Keratinocyte (primary cell): ENCODE measurements around the gene ALKAL2. TPM values are rescaled to one million over a fixed set of nuclear protein-coding genes. Genes with fewer than 3 reads are reported as not detected.

Experiments used
- DNase-seq: peaks from one replicate; pipeline ENCODE4 v3.0.0-alpha.2; 2011; ENCODE audit warnings: low read depth, missing footprints, low spot score
- FAIRE-seq: peaks from 2 replicates; lab custom pipeline; 2011; peaks lifted over from hg19 to GRCh38; lab: Jason Lieb, UNC
- H2AFZ ChIP-seq: 2 replicates; pipeline ENCODE4 v1.6.0; 2012; ENCODE audit warnings: low read length, control low read depth, inconsistent platforms; ENCODE audit not compliant: control insufficient read depth
- H3K27ac ChIP-seq: 2 replicates; pipeline ENCODE4 v1.5.1; 2011; ENCODE audit warnings: low read length; ENCODE audit not compliant: control insufficient read depth, insufficient read depth
- H3K27me3 ChIP-seq: 3 replicates; pipeline ENCODE4 v1.6.0; 2011; ENCODE audit warnings: low read length; ENCODE audit not compliant: control insufficient read depth, insufficient read depth; ENCODE audit errors: extremely low read depth
- H3K36me3 ChIP-seq, 2 experiments: 2 replicates in 1 of 2; 3 replicates in 1 of 2; pipeline ENCODE4 v1.5.1; 2011; ENCODE audit warnings: low read length in 2 of 2, mild to moderate bottlenecking in 1 of 2; ENCODE audit not compliant: control insufficient read depth in 2 of 2, insufficient read depth in 2 of 2; ENCODE audit errors: extremely low read depth in 1 of 2
- H3K4me1 ChIP-seq: 3 replicates; pipeline ENCODE4 v1.5.1; 2011; ENCODE audit warnings: low read length; ENCODE audit not compliant: control insufficient read depth, insufficient read depth; ENCODE audit errors: extremely low read depth
- H3K4me2 ChIP-seq: 3 replicates; pipeline ENCODE4 v1.6.0; 2011; ENCODE audit warnings: low read depth, low read length; ENCODE audit not compliant: control insufficient read depth, insufficient read depth; ENCODE audit errors: extremely low read depth
- H3K4me3 ChIP-seq, 3 experiments: fragments of 200-600 bp in 1 of 3; sonication (generic) in 1 of 3; 2 replicates in 2 of 3; 3 replicates in 1 of 3; pipeline ENCODE4 v1.5.1; 2011 to 2016; ENCODE audit warnings: low read length in 3 of 3, mild to moderate bottlenecking in 3 of 3, control low read depth in 2 of 3, inconsistent platforms in 1 of 3, low read depth in 1 of 3, mixed read lengths in 1 of 3, mixed run types in 1 of 3, moderate library complexity in 1 of 3; ENCODE audit not compliant: control insufficient read depth in 2 of 3, insufficient read depth in 2 of 3; ENCODE audit errors: extremely low read depth in 1 of 3
- H3K79me2 ChIP-seq: 2 replicates; pipeline ENCODE4 v1.6.0; 2012; ENCODE audit warnings: low read length; ENCODE audit not compliant: control insufficient read depth, insufficient read depth
- H3K9ac ChIP-seq: 3 replicates; pipeline ENCODE4 v1.6.0; 2011; ENCODE audit warnings: low read length; ENCODE audit not compliant: control insufficient read depth, insufficient read depth; ENCODE audit errors: extremely low read depth
- H3K9me1 ChIP-seq: 3 replicates; pipeline ENCODE4 v1.6.0; 2011; ENCODE audit warnings: low read length; ENCODE audit not compliant: control insufficient read depth, insufficient read depth; ENCODE audit errors: extremely low read depth
- H3K9me3 ChIP-seq: 2 replicates; pipeline ENCODE4 v1.5.1; 2012; ENCODE audit warnings: low read depth, low read length; ENCODE audit not compliant: control insufficient read depth
- H4K20me1 ChIP-seq: 3 replicates; pipeline ENCODE4 v1.6.0; 2011; ENCODE audit warnings: low read length; ENCODE audit not compliant: control insufficient read depth, insufficient read depth; ENCODE audit errors: extremely low read depth
- CTCF ChIP-seq, 3 experiments: IDR thresholded peaks in 1 of 3; conservative IDR thresholded peaks in 1 of 3; optimal IDR thresholded peaks in 1 of 3; 2 replicates in 2 of 3; 3 replicates in 1 of 3; pipeline versions ENCODE3 to v1.5.1; 2011; ENCODE audit warnings: low read length in 3 of 3, mild to moderate bottlenecking in 3 of 3, moderate library complexity in 2 of 3, control low read depth in 1 of 3, inconsistent platforms in 1 of 3; ENCODE audit not compliant: insufficient read depth in 2 of 3; ENCODE audit errors: extremely low read depth in 1 of 3
- EZH2 ChIP-seq: IDR thresholded peaks from one replicate; pipeline ENCODE4 v1.6.1; 2012; ENCODE audit warnings: inconsistent platforms, mild to moderate bottlenecking, low read length, moderate library complexity
- dilution Hi-C: fragments of 300-500 bp; cut with MboI; formaldehyde crosslinking; loops from one replicate; pipeline ENCODE4 v1.7.0; 2020; ENCODE audit warnings: low sequenced_read_pairs; ENCODE audit not compliant: extremely low pct_ligation_motif_present
- polyA plus RNA-seq, 5 experiments: library from polyadenylated mRNA; depleted of rRNA in 3 of 5; stranded (reverse) in 3 of 5; stranded (forward) in 1 of 5; unstranded in 1 of 5; fragments of >200 nt; gene quantifications; 1 replicate in 1 of 5; 2 replicates in 3 of 5; 3 replicates in 1 of 5; pipeline versions ENCODE4 v1.2.1 to v1.2.3, GENCODE V29; 2011 to 2012; ENCODE audit warnings: missing spikeins in 2 of 5, low read depth in 1 of 5, low replicate concordance in 1 of 5

Gene ALKAL2
- polyA plus RNA-seq, 1 donor (not counting 4 experiments of a cell fraction or from before 2014, with no cell fraction given): not detected

- no peaks in the 10 kb centered on the region for H4K20me1 ChIP-seq
- no peak overlapping the region for H3K4me2 ChIP-seq
- no peaks in the 10 kb centered on the region for H3K79me2 ChIP-seq
- H3K4me3 ChIP-seq: no peak overlapping the region
- peaks cover 5% of the 10 kb centered on the region for H3K4me1 ChIP-seq
- H3K9me1 ChIP-seq: no peaks in the 10 kb centered on the region
- no peak overlapping the region for H2AFZ ChIP-seq
- no peak overlapping the region for H3K9ac ChIP-seq
- no peaks in the 10 kb centered on the region for H3K9me3 ChIP-seq
- DNase-seq (no peak), FAIRE-seq (no peak)
- dilution Hi-C loops: no loop called here
- peaks cover 22% of the 10 kb centered on the region for H3K27me3 ChIP-seq
- no peak overlapping the region for H3K27ac ChIP-seq
- peaks cover 2 to 6% of the 10 kb centered on the region in 2 experiments for H3K36me3 ChIP-seq
- no peak for TF ChIP-seq CTCF (optimal IDR thresholded peaks at IDR 0.05 in 1 of 3, IDR thresholded peaks at IDR 0.05 in 1 of 3, conservative IDR thresholded peaks at IDR 0.05 in 1 of 3; ENCODE audit: extremely low read depth in 1 of 3, insufficient read depth in 2 of 3, low read length in 3 of 3)
- no peak for TF ChIP-seq EZH2
Observed at GRCh38 chr2:286035-286434, 1.9 kb downstream of the ALKAL2 start.

GRCh38 chr2:285531-285930, 2.4 kb downstream of the ALKAL2 start:
- Histone ChIP-seq H3K9ac (no peak overlapping the region), H3K9me1 (no peaks in the 10 kb centered on the region), H3K9me3 (no peaks in the 10 kb centered on the region), H4K20me1 (no peaks in the 10 kb centered on the region), H3K27me3 (peaks cover 22% of the 10 kb centered on the region), H3K4me2 (no peak overlapping the region), H3K36me3 (peaks cover 2 to 6% of the 10 kb centered on the region in 2 experiments), H2AFZ (no peak overlapping the region), H3K4me1 (peaks cover 5% of the 10 kb centered on the region), H3K79me2 (no peaks in the 10 kb centered on the region), H3K27ac (no peak overlapping the region), H3K4me3 (no peak overlapping the region)
- FAIRE-seq (no peak), DNase-seq (no peak)
- TF ChIP-seq CTCF (optimal IDR thresholded peaks at IDR 0.05 in 1 of 3, IDR thresholded peaks at IDR 0.05 in 1 of 3, conservative IDR thresholded peaks at IDR 0.05 in 1 of 3; ENCODE audit: extremely low read depth in 1 of 3, insufficient read depth in 2 of 3, low read length in 3 of 3): no peak
- TF ChIP-seq EZH2: no peak
- dilution Hi-C loops: no loop called here
